ENCODE data around the gene VCX3B.
"Not testable (repeated sequence)": the region's sequence is repeated elsewhere in the genome, so short reads cannot be mapped to it uniquely, and the experiment has no call there.

The VCX3B gene

GRCh38 chrX:8464530-8464929, at the start of gene VCX3B:
Gene VCX3B (plus strand): TSS chrX:8464830. CDS start chrX:8465451, 621 bp downstream.
- not testable (repeated sequence) for DNase-seq

- no peak for DNase-seq
Measured at GRCh38 chrX:8418301-8418700, 46.3 kb upstream of the VCX3B start.

GRCh38 chrX:8424912-8425311, 39.7 kb upstream of the VCX3B start:
- no peak for DNase-seq

GRCh38 chrX:8429692-8430249, 34.9 kb upstream of the VCX3B start:
- DNase-seq = no peak

- DNase-seq = no peak
Measured at GRCh38 chrX:8430444-8430843, 34.2 kb upstream of the VCX3B start.

GRCh38 chrX:8432396-8432795, 32.2 kb upstream of the VCX3B start:
- no peak for DNase-seq

- DNase-seq = no peak
Measured at GRCh38 chrX:8433109-8434062, 31.2 kb upstream of the VCX3B start.

- no peak for DNase-seq
Measured at GRCh38 chrX:8447368-8447767, 17.3 kb upstream of the VCX3B start.

GRCh38 chrX:8452343-8452742, 12.3 kb upstream of the VCX3B start:
- not testable (repeated sequence) for DNase-seq

GRCh38 chrX:8453611-8454010, 11.0 kb upstream of the VCX3B start:
- no peak for DNase-seq

- DNase-seq = no peak
Measured at GRCh38 chrX:8455557-8455956, 9.1 kb upstream of the VCX3B start.

GRCh38 chrX:8462488-8462887, 2.1 kb upstream of the VCX3B start:
- DNase-seq = no peak

GRCh38 chrX:8484360-8484949, 19.8 kb downstream of the VCX3B start:
- no peak for DNase-seq

- not testable (repeated sequence) for DNase-seq
Measured at GRCh38 chrX:8495036-8495435, 30.4 kb downstream of the VCX3B start.

GRCh38 chrX:8500203-8500602, 35.6 kb downstream of the VCX3B start:
- no peak for DNase-seq

- DNase-seq = not testable (repeated sequence)
Measured at GRCh38 chrX:8502101-8502500, 37.5 kb downstream of the VCX3B start.

- no peak for DNase-seq
Measured at GRCh38 chrX:8504451-8504850, 39.8 kb downstream of the VCX3B start.
